CD4-positive, alpha-beta T cell treated with Interleukin-10 for 1 hour (primary cell): ENCODE data around the gene SELE.

Experiments
- DNase-seq: peaks from one replicate; pipeline ENCODE4 v3.0.0-alpha.2; 2020

The SELE gene

GRCh38 chr1:169680377-169681019, 53.4 kb downstream of the SELE start:
- peak; percentile 40 for DNase-seq

- DNase-seq = no peak
Observed at GRCh38 chr1:169679692-169680091, 54.2 kb downstream of the SELE start.

- no peak for DNase-seq
Observed at GRCh38 chr1:169676001-169676400, 57.9 kb downstream of the SELE start.
